DMS53 treated with DMSO at 0.1 percent for 48 hours (cell line): Measurements from ENCODE around the gene GOLGA6L22.
"Not testable (repeated sequence)": the region's sequence is repeated elsewhere in the genome, so short reads cannot be mapped to it uniquely, and the experiment has no call there.

Experiments used
- DNase-seq: peaks from one replicate; lab custom pipeline; 2025; ENCODE audit not compliant: unreplicated experiment; lab: John Stamatoyannopoulos, UW

Gene GOLGA6L22

GRCh38 chr15:22458603-22459002 is at the start of gene GOLGA6L22:
Gene GOLGA6L22 (plus strand): TSS chr15:22458903. CDS start chr15:22458994, 91 bp downstream.
- not testable (repeated sequence) for DNase-seq

- DNase-seq = not testable (repeated sequence)
Observed at GRCh38 chr15:22417288-22417687, 41.4 kb upstream of the GOLGA6L22 start.

GRCh38 chr15:22417795-22418194 is 40.9 kb upstream of the GOLGA6L22 start:
- not testable (repeated sequence) for DNase-seq

GRCh38 chr15:22418212-22418611 is 40.5 kb upstream of the GOLGA6L22 start:
- not testable (repeated sequence) for DNase-seq

GRCh38 chr15:22418666-22419065 is 40.0 kb upstream of the GOLGA6L22 start:
- not testable (repeated sequence) for DNase-seq

- not testable (repeated sequence) for DNase-seq
Observed at GRCh38 chr15:22420340-22420739, 38.4 kb upstream of the GOLGA6L22 start.

GRCh38 chr15:22429426-22429825 is 29.3 kb upstream of the GOLGA6L22 start:
- DNase-seq = not testable (repeated sequence)

GRCh38 chr15:22431687-22432086 is 27.0 kb upstream of the GOLGA6L22 start:
- DNase-seq = not testable (repeated sequence)

- DNase-seq = not testable (repeated sequence)
Observed at GRCh38 chr15:22494490-22495113, 35.9 kb downstream of the GOLGA6L22 start.

GRCh38 chr15:22497200-22497599 is 38.5 kb downstream of the GOLGA6L22 start:
- DNase-seq = not testable (repeated sequence)

- not testable (repeated sequence) for DNase-seq
Observed at GRCh38 chr15:22498220-22498925, 39.7 kb downstream of the GOLGA6L22 start.

- not testable (repeated sequence) for DNase-seq
Observed at GRCh38 chr15:22502272-22502671, 43.6 kb downstream of the GOLGA6L22 start.

- not testable (repeated sequence) for DNase-seq
Observed at GRCh38 chr15:22506959-22507358, 48.3 kb downstream of the GOLGA6L22 start.

- not testable (repeated sequence) for DNase-seq
Observed at GRCh38 chr15:22516140-22516539, 57.4 kb downstream of the GOLGA6L22 start.
